ENCODE data around the gene MYMX.

DNA sequence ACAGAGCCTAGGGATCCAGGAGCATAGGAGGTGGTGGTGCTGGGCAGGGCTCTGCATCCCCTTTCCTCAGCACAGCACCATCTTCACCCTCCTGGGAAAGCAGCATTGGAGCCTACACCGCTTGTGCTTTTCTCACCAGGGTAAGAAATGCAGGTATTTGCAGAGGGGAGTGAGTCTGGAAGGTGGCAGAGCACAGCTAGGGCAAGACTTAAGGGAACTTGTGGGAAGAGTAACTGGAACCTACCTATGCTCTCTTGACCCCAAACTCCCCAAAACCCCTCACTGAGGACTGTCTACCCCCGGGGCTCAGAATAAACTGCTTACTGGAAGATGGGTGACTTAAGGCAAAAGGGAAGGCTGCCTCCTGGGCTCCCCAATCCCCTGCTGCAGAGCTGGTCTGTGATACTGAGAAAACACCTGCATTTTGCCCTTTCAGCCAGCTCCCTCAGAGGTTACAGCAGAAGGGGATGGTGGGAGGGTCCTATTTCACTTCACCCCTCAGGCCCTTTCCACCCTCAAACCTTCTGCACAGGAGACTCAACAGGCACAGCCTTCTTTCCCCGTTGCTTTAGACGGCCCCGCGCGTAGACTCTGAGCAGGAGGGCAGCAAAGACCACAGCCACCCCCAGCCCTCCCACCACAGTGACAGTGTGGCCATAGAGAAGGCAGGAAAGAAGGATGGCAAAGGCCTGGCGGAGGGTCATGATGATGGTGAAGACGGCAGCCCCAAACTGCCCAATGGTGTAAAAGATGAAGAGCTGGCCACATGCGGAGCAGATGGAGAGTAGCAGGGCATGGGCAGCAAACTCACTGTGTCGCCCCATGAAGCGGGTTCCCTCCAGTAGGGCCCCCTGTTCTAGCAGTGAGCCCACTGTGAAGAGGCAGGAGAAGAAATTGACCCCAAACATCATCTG lies 37.7 kb downstream of the MYMX start:
- TF ChIP-seq, protein P1, sequence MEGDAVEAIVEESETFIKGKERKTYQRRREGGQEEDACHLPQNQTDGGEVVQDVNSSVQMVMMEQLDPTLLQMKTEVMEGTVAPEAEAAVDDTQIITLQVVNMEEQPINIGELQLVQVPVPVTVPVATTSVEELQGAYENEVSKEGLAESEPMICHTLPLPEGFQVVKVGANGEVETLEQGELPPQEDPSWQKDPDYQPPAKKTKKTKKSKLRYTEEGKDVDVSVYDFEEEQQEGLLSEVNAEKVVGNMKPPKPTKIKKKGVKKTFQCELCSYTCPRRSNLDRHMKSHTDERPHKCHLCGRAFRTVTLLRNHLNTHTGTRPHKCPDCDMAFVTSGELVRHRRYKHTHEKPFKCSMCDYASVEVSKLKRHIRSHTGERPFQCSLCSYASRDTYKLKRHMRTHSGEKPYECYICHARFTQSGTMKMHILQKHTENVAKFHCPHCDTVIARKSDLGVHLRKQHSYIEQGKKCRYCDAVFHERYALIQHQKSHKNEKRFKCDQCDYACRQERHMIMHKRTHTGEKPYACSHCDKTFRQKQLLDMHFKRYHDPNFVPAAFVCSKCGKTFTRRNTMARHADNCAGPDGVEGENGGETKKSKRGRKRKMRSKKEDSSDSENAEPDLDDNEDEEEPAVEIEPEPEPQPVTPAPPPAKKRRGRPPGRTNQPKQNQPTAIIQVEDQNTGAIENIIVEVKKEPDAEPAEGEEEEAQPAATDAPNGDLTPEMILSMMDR (IDR thresholded peaks at IDR 0.05), result no peak
- no peak for TF ChIP-seq POLR2A (IDR thresholded peaks at IDR 0.05)

Measured in esophagus squamous epithelium (tissue), 4 donors.